ENCODE data around the gene PTPRE.

PTPRE gene, protein sequence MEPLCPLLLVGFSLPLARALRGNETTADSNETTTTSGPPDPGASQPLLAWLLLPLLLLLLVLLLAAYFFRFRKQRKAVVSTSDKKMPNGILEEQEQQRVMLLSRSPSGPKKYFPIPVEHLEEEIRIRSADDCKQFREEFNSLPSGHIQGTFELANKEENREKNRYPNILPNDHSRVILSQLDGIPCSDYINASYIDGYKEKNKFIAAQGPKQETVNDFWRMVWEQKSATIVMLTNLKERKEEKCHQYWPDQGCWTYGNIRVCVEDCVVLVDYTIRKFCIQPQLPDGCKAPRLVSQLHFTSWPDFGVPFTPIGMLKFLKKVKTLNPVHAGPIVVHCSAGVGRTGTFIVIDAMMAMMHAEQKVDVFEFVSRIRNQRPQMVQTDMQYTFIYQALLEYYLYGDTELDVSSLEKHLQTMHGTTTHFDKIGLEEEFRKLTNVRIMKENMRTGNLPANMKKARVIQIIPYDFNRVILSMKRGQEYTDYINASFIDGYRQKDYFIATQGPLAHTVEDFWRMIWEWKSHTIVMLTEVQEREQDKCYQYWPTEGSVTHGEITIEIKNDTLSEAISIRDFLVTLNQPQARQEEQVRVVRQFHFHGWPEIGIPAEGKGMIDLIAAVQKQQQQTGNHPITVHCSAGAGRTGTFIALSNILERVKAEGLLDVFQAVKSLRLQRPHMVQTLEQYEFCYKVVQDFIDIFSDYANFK

DNA sequence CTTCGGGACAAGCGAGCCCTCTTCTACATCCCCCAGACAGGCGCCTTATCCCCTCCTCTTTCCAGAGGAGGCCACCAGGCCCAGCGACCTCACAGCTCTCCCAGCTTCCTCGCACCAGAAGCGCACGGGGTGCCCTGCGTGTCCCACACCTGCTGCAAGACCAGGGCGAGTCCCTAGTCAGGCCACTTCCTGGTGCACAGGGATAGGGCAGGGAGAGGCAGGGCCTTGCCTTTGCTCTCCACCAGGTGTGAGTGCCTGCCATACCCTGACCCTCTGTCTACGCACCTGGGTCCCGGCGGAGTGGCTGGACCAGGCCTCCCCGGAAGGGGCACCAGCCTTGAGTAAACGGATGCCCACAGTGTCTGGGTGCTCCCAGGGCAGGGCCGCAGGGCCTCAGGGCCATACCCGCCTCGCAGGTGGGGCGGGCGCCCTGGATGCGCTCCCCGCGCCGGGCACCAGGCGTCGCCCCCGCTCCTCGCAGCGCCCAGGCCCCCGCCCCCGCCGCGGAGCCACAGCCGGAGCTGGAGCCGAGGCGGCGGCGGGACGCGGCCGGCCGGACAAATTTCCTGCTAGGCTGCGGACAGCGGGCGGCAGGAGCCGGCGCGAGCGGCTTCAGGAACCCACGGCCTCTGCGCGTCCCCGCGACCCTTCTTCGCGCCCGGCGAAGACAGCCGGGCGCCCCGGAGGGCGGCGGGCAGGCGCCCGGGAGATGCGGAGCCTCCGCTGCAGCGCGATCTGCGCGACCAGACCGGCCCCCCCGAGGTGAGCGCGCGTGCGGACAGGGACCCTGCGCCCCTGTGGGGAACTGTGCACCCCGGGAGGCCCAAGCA, at the start of gene PTPRE:
PTPRE (plus strand) TSS at position 556 of the 830 bp plus-strand sequence. CDS start 133,779 bp downstream, outside the sequence.
- DNase-seq: peak in 2 of 3 experiments; percentile 4 to 19

DNA sequence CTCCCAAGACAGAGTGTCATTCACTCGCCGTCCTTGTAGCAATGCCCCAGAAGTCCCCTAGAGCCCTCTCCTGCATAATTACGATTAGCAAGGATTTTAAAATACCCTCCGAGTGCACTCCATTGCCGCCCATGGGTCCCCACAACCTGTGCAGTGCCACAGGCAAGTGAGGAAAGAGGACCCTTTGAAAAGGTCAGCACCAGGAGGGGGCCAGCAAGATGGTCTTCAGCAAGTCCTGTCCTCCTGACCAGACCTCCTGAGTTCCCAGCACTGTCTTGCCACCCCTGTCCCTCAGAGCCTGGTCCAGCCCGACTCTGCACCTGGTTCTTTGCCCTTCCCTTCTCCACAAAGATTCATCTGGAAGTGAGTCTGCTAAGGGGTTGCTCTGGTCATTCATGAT, 46.3 kb upstream of the PTPRE start:
- no peak for DNase-seq

DNA sequence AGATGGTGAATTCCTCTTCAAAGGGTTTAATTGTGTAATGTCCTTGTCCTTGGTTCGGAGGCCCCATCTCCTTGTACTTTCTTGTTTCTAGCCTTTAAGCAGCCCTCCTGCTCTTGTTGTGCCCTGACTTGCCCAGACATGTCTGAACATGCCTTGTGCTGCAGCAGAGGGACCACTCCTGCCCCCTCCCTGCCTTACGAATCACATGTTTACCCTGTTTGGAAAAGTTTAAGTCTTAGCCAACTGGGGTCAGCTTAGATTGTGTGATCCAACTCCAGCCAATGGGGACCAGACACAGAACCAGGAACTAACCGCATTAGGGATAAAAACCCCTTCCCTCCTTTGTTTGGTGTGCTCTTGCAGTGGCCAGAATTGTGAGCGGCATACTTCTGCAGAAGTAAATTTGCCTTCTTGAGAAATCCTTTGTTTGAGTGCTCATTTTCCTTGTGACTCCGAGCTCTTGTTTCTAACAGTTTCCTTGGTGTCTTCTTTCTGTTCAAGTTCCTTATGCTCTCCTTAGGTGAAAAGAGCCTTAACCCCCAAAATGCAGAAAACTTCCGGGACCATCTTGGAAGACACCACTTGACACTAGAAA, 43.6 kb upstream of the PTPRE start:
- no peak for DNase-seq

DNA sequence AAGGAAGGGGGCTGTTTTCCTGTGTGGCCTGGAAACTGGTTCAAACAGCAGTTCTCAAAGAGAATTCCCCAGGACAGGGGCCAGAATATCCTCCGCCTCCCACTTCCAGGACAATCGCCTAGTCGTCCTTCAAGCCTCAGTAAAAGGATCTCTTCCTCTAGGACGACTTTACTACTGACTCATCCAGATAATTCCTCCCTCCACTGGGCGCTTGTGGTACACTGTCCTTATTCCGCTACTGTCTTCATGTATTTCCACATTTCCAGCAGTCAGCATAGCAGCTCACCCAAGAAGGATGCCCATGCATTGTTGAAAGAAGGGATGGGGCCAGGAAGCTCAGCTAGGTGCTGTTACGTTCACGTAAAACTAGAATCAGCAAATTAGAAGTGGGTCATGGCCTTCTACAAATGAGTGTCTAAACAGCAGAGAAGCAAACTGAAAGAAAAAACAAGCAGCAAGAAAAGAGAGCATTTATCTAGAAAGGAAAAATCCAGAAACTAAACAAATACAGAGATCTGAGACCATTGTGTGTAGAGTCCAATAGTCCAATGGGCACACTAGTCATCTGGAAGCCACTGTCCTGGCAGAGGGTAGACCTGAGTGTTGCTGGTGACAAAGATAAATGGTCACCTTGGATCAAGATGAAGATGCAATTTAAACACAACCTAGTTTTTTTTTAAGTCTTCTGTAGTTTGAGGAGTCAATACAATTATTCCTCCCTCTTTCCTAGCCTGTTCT, 40.5 kb upstream of the PTPRE start:
- DNase-seq: no peak

DNA sequence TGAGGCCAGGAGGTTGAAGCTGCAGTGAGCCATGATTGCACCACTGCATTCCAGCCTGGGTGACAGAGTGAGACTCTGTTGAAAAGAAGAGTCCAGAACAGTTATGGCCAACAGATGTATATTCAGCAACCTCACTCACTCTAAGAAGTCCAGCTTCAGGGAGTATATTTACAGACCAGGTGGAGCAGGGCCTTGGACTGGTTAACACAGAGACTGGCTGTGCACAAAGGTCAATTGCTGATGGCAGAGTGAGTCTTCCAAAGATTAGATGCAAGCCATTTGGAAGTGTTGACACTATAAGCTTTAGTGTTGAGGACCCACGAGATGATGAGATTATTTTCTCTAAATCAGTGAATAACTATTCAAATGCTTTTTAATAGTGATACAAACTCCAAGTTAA, 39.1 kb upstream of the PTPRE start:
- DNase-seq: no peak

DNA sequence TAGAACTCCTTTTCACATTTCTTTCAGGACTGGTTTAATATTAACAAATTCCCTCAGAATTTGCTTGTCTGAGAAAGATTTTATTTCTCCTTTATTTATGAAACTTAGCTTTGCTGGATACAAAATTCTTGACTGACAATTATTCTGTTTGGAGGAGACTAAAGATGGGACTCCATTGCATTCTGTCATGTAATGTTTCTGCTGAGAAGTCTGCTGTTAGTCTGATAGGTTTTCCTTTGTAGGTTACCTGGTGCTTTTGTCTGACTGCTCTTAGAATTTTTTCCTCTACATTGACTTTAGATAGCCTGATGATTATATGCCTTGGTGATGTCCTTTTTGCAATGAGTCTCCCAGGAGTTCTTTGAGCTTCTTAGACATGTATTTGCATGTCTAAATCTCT, 37.6 kb upstream of the PTPRE start:
- DNase-seq: no peak

DNA sequence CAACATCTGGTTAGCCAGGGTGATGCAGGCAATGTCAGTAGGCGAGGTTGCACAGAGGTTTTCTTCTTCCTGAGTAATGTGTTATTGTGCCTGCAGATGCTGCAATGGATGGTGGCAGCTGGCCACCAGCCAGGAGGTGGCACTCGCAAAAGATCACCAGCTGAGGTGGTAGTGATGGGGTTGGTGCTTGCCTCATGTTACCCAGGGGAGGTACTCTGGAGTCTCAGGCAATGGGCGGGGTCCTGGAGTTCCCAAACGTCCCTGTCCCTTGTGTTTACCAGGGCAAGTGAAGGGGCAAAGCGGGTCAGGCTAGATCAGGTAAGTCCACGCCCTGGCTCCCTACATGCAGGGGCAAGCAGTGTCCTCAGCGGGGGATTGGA, 35.3 kb upstream of the PTPRE start:
- no peak for DNase-seq

DNA sequence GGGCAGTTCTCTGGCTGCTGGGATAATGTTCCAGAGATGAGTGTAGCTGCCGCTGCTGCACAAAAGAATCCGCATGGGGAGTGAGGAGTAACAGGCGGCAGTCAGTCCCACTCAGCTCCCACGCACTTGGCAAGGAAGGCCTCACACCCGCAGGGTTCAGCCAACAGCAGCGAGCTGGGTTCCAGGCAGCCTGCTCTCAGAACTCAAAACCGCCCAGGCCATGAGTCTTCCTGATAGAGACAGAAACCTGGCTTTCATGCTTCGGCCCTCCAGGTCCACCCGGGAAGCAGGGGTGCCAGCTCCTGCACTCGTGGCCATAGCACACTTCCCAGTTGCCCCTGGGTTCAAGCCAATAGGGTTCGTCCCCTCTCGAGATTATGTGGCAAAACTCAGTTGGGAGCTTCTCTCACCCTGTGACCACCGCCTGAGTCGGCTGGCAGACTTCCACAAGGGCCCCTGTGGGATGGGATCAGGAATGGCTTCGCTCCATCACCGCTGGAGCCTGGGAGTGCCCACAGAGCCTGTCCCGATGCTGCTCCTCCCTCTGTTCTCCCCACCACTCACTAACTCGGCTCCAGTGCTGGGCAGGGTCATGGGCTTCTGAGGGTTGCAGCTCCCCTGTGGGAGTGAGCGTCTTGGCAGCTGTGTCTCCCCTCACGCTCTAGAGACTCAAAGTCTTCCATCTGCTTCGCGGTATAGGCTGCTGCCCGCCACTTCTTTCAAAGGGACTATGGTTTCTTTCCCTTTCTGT, 34.7 kb upstream of the PTPRE start:
- DNase-seq: no peak

DNA sequence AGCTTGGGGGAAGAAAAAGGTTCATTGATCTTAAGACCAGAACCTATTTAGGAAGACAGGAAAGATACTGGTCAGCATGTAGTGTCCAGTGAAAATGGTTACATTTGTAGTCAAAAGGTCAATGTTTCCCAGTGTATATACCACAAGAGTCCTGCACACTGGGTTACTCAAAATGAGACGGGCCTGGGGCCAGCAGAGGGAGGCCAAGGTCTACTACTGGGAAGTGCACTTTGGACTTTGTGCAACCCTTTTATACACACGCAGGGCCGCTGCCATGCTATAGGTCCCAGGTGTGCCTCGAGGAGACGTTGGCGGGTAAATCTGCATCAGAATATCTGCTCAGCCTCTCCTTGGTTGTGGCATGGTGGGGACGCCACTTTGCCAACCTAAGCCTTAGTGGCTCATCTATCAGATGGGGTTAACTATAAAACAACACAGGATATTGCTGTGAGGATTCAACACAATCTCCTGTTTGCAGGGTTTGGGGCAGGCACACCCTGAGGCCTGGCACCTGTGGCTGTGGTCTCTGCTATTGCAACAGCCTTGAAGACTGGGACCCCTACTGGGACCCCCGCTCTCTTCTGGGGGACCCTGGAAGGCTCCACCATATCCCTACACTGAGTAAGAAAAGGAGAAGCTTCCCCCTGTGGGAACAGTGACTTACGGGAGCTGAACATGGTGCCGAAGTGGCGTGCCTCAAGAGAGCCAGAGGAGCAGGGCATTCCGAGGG, 33.9 kb upstream of the PTPRE start:
- no peak for DNase-seq

DNA sequence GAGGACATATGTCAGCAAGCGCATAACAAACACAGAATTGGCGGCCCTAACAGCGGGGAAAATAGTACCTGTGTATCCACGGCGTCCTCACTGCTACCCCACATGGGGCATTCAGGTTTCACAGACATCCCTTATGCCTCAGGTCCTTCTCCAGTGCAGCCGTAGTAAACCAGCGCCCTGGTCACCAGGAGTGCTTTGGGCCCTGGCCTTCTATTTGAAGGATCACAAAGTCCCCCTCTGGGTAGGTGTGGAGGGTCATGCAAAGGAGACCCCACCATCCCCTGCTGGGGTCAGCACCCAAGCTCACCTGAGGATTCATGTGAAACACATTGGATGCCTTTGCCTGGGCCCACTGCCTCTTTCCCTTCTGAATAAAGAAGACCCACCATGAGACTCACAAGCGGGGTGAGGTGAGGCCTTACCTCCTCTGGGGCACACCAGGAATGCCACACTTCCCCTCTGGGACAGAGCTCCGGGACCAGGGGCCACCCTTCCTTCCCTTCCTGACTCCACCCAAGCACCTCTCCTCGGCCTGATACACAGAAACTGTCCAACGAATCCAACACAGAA, 32.9 kb upstream of the PTPRE start:
- no peak for DNase-seq

DNA sequence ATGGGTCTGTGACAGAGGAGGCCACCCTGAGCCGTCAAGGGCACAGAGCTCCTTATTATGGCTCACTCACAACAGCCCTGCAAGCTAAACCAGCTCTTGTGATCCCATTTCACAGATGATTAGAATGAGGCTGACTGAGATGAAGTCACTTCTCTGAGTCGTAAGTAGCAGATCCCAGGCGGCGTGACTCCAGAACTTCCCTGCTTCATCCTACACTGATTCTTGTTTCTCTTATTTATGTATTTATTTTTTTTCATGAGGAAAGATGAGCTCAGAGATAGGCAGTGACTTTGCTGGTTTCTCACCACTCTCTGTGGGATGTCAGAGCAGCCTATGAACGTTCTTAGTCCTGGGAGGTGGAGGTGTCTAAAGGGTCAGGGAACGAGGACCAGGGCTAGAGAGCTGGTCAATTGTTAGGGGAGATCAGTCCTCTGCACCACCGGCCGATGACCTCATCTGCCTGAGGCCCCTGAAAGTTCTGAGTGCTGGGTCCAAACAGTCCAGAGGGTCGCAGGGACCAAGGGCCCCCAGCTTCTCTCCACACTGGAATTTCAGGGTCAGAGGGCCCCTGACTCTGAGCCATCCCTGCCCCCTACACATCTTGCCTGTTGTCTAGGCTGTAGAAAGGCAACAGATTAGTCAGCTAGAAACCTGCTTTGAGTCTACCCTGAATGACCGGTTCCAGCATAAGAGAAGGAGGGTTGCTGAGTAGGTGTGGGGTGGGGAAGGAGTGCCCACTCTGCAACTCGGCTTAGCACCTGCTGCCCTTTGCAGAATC, 32.0 kb upstream of the PTPRE start:
- DNase-seq: no peak

DNA sequence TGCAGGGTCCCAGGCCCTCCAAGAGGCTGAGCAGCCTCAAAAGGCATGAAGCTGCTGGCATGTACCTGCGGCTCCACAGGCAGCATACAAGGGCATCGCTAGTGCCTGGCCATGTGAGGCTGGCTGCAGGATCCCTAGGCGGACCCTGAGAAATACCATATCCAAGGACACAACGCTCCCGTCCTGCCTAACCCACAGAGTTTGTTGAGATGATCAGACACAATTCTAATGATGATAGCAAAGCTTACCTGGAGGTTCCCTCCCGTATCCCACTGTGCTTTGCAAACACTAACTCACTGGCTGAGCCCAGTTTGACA, 31.5 kb upstream of the PTPRE start:
- no peak for DNase-seq

DNA sequence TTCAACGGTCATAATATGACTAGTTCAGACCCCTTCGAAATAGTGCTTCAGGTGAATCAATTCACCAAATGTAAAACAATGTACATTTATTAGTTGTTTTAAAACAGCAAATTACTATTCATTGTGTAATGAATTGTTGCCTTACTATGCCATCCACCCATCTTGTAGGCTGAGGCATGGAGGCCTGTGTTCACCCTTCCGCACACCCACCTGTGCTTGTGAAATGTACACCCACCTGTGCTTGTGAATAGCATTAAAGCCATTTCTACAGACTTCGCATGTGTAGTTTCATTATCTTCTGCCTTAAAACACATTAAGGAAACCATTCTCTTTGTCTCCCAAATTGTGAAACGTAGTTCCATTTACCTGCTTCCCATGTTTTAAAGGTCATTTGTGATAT, 31.0 kb upstream of the PTPRE start:
- DNase-seq: no peak

DNA sequence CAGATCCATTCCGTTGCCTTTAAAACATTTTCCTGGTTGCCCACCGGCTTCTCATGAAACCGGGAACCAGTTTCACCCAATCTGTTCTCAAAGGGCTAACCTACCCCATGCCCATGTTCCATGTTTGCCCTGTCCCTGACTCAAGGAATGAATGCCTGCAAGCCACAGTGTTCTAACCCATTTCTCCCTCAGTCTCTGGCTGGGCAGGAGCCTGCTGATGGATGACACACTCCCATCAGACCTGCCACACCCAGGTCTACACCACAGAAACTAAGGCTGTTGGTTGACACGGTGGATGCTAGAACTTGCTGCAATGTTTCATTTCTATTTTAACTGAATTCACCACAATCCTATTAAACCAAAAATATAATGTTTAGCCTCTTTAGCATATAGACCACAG, 29.8 kb upstream of the PTPRE start:
- DNase-seq: no peak

DNA sequence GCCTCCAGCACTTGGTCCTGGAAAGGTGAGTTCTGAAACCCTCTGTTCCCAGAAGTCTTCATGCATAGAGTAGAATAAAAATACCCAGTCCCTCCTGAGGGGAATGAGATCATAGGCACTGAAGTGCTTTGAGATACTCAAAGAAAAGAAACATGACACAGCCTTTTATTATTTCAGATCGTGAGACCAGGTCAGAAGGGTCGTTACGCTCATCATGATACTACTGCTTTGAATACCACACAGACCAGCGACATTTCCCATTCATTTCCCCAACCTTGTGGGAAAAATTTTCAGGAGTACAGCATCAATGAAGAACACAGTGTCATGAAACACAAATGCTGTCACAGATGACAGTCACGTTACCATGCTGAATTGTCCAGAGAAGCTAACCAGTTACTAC, 29.2 kb upstream of the PTPRE start:
- no peak for DNase-seq

DNA sequence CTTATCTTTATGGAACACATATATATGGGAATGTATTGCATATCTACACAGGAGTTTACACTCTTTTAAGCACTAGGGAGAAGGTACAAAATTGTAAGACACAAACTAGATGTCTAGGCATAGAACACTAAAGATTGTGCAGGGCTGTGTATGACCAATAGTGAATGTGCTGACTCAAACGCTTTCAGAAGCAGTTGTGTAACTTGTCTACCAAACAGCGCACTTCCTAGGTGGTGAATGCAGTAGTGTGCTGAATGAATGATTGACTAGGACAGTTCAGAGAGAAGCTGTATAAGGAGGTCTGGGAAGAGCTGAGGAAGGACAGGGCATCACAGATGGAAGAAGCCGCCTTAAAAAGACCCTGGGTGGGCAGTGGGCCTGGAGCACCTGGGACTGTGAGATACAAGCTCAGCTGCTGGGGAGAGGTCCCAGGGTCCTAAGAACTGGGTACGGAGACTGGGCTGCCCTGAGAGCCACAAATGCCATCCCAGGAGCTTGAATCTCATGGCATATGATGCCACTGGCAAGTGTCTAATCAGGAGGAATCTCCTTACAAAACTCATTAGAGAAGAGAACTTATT, 28.3 kb upstream of the PTPRE start:
- no peak for DNase-seq

DNA sequence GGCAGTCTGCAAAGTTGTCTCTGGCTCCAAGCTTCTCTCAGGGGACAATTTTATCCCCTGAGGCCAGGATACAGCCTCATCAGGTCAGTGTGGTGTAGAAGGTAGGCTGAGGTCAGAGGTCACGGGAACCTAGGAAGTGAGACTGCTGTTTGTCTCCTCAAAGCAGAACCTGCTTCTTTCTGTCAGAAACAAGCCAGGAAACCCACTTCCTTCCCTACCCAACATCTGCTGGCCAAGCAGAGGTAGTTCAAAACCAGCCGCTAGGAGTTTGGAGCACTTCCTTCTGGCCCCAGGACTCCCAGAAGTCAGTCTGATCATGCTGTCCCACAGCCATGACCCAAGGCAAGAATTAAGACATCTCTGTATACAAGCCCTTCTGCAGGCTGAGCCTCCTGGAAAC, 26.3 kb upstream of the PTPRE start:
- DNase-seq: no peak

DNA sequence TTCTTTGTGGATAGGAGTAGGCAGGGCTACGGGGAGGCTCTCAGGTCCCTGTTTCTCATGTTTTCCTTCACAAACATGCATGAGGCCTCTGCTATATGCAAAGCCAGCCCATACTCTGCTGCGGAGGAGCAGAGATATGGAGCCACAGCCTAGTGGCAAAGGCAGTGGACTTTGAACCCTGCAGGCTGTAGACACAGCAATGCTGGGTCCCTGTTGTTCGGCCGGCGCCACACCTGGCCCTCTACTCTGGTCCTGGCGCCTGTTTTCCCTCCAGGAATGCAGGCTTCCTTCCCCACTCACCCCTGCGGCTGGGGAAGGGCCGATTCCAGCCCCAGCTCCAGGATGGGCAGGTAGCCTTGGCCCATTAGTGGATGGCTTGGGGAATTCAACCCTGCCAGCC, 25.6 kb upstream of the PTPRE start:
- DNase-seq: no peak

DNA sequence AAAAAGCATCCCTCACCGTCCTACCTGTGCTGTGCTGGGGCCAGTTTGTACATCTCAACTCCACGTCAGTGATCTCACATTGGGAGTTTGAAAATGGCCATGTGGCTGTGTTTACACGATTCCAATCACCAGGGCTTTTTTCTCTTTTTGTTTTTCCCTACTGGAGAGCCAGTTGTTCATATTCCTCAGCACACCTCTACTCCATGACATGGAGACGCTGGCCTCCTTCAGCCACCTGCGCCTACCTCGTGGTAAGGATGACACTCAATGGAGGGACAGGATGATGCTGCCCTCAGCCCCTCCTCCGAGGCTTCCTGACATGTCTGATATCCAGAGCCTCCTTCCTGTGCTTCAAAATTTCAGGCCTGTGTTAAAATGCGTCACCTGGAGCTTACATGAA, 24.5 kb upstream of the PTPRE start:
- DNase-seq: no peak

Data from NCI-H1417 (cell line).